Measurements from ENCODE around the gene CNPPD1.
A peak's percentile ranks its signal among the peaks of the same experiment; 100 is the strongest.

Gene CNPPD1

GRCh38 chr2:219160186-219161017 lies 16.3 kb downstream of the CNPPD1 start, which contains the start of gene NHEJ1:
TSS of gene NHEJ1 (minus strand) at chr2:219160815. CDS start at chr2:219158362, 2,453 bp downstream.
- peak; percentile 96 for DNase-seq (ENCODE audit: low spot score)

GRCh38 chr2:219159771-219160185 lies 16.9 kb downstream of the CNPPD1 start:
- peak; percentile 7 for DNase-seq (ENCODE audit: low spot score)

- no peak for DNase-seq (ENCODE audit: low spot score)
Measured at GRCh38 chr2:219158586-219158985, 18.1 kb downstream of the CNPPD1 start.

- DNase-seq (ENCODE audit: low spot score) = no peak
Measured at GRCh38 chr2:219158025-219158424, 18.7 kb downstream of the CNPPD1 start.

- no peak for DNase-seq (ENCODE audit: low spot score)
Measured at GRCh38 chr2:219157396-219157795, 19.3 kb downstream of the CNPPD1 start.

GRCh38 chr2:219155054-219155644 lies 21.6 kb downstream of the CNPPD1 start:
- DNase-seq (ENCODE audit: low spot score) = peak; percentile 66

GRCh38 chr2:219149667-219150066 lies 27.1 kb downstream of the CNPPD1 start:
- no peak for DNase-seq (ENCODE audit: low spot score)

GRCh38 chr2:219142329-219142728 lies 34.4 kb downstream of the CNPPD1 start:
- no peak for DNase-seq (ENCODE audit: low spot score)

GRCh38 chr2:219140722-219141121 lies 36.0 kb downstream of the CNPPD1 start:
- DNase-seq (ENCODE audit: low spot score) = no peak

GRCh38 chr2:219133976-219134375 lies 42.7 kb downstream of the CNPPD1 start:
- no peak for DNase-seq (ENCODE audit: low spot score)

GRCh38 chr2:219131744-219132143 lies 45.0 kb downstream of the CNPPD1 start:
- no peak for DNase-seq (ENCODE audit: low spot score)

- no peak for DNase-seq (ENCODE audit: low spot score)
Measured at GRCh38 chr2:219131327-219131726, 45.4 kb downstream of the CNPPD1 start.

GRCh38 chr2:219129589-219129988 lies 47.1 kb downstream of the CNPPD1 start:
- no peak for DNase-seq (ENCODE audit: low spot score)

- DNase-seq (ENCODE audit: low spot score) = no peak
Measured at GRCh38 chr2:219128396-219128795, 48.3 kb downstream of the CNPPD1 start.

GRCh38 chr2:219127037-219127635 lies 49.6 kb downstream of the CNPPD1 start:
- DNase-seq (ENCODE audit: low spot score) = no peak

- DNase-seq (ENCODE audit: low spot score) = no peak
Measured at GRCh38 chr2:219126555-219126954, 50.2 kb downstream of the CNPPD1 start.

GRCh38 chr2:219125886-219126270 lies 50.8 kb downstream of the CNPPD1 start:
- no peak for DNase-seq (ENCODE audit: low spot score)

GRCh38 chr2:219125225-219125885 lies 51.4 kb downstream of the CNPPD1 start:
- no peak for DNase-seq (ENCODE audit: low spot score)

- DNase-seq (ENCODE audit: low spot score) = no peak
Measured at GRCh38 chr2:219124381-219125110, 52.2 kb downstream of the CNPPD1 start.

GRCh38 chr2:219123356-219124135 lies 53.2 kb downstream of the CNPPD1 start:
- DNase-seq (ENCODE audit: low spot score) = no peak

Measured in germinal center (tissue), 1 donor.